Keratinocyte (primary cell): Measurements from ENCODE around the gene FIGN. TPM values are rescaled to one million over a fixed set of nuclear protein-coding genes. Genes with fewer than 3 reads are reported as not detected.

Experiments
- DNase-seq: peaks from one replicate; pipeline ENCODE4 v3.0.0-alpha.2; 2011; ENCODE audit warnings: low read depth, missing footprints, low spot score
- FAIRE-seq: peaks from 2 replicates; lab custom pipeline; 2011; peaks lifted over from hg19 to GRCh38; lab: Jason Lieb, UNC
- H2AFZ ChIP-seq: 2 replicates; pipeline ENCODE4 v1.6.0; 2012; ENCODE audit warnings: low read length, control low read depth, inconsistent platforms; ENCODE audit not compliant: control insufficient read depth
- H3K27ac ChIP-seq: 2 replicates; pipeline ENCODE4 v1.5.1; 2011; ENCODE audit warnings: low read length; ENCODE audit not compliant: control insufficient read depth, insufficient read depth
- H3K27me3 ChIP-seq: 3 replicates; pipeline ENCODE4 v1.6.0; 2011; ENCODE audit warnings: low read length; ENCODE audit not compliant: control insufficient read depth, insufficient read depth; ENCODE audit errors: extremely low read depth
- H3K36me3 ChIP-seq, 2 experiments: 2 replicates in 1 of 2; 3 replicates in 1 of 2; pipeline ENCODE4 v1.5.1; 2011; ENCODE audit warnings: low read length in 2 of 2, mild to moderate bottlenecking in 1 of 2; ENCODE audit not compliant: control insufficient read depth in 2 of 2, insufficient read depth in 2 of 2; ENCODE audit errors: extremely low read depth in 1 of 2
- H3K4me1 ChIP-seq: 3 replicates; pipeline ENCODE4 v1.5.1; 2011; ENCODE audit warnings: low read length; ENCODE audit not compliant: control insufficient read depth, insufficient read depth; ENCODE audit errors: extremely low read depth
- H3K4me2 ChIP-seq: 3 replicates; pipeline ENCODE4 v1.6.0; 2011; ENCODE audit warnings: low read depth, low read length; ENCODE audit not compliant: control insufficient read depth, insufficient read depth; ENCODE audit errors: extremely low read depth
- H3K4me3 ChIP-seq, 3 experiments: fragments of 200-600 bp in 1 of 3; sonication (generic) in 1 of 3; 2 replicates in 2 of 3; 3 replicates in 1 of 3; pipeline ENCODE4 v1.5.1; 2011 to 2016; ENCODE audit warnings: low read length in 3 of 3, mild to moderate bottlenecking in 3 of 3, control low read depth in 2 of 3, inconsistent platforms in 1 of 3, low read depth in 1 of 3, mixed read lengths in 1 of 3, mixed run types in 1 of 3, moderate library complexity in 1 of 3; ENCODE audit not compliant: control insufficient read depth in 2 of 3, insufficient read depth in 2 of 3; ENCODE audit errors: extremely low read depth in 1 of 3
- H3K79me2 ChIP-seq: 2 replicates; pipeline ENCODE4 v1.6.0; 2012; ENCODE audit warnings: low read length; ENCODE audit not compliant: control insufficient read depth, insufficient read depth
- H3K9ac ChIP-seq: 3 replicates; pipeline ENCODE4 v1.6.0; 2011; ENCODE audit warnings: low read length; ENCODE audit not compliant: control insufficient read depth, insufficient read depth; ENCODE audit errors: extremely low read depth
- H3K9me1 ChIP-seq: 3 replicates; pipeline ENCODE4 v1.6.0; 2011; ENCODE audit warnings: low read length; ENCODE audit not compliant: control insufficient read depth, insufficient read depth; ENCODE audit errors: extremely low read depth
- H3K9me3 ChIP-seq: 2 replicates; pipeline ENCODE4 v1.5.1; 2012; ENCODE audit warnings: low read depth, low read length; ENCODE audit not compliant: control insufficient read depth
- H4K20me1 ChIP-seq: 3 replicates; pipeline ENCODE4 v1.6.0; 2011; ENCODE audit warnings: low read length; ENCODE audit not compliant: control insufficient read depth, insufficient read depth; ENCODE audit errors: extremely low read depth
- EZH2 ChIP-seq: IDR thresholded peaks from one replicate; pipeline ENCODE4 v1.6.1; 2012; ENCODE audit warnings: inconsistent platforms, mild to moderate bottlenecking, low read length, moderate library complexity
- dilution Hi-C: fragments of 300-500 bp; cut with MboI; formaldehyde crosslinking; loops from one replicate; pipeline ENCODE4 v1.7.0; 2020; ENCODE audit warnings: low sequenced_read_pairs; ENCODE audit not compliant: extremely low pct_ligation_motif_present
- polyA plus RNA-seq, 5 experiments: library from polyadenylated mRNA; depleted of rRNA in 3 of 5; stranded (reverse) in 3 of 5; stranded (forward) in 1 of 5; unstranded in 1 of 5; fragments of >200 nt; gene quantifications; 1 replicate in 1 of 5; 2 replicates in 3 of 5; 3 replicates in 1 of 5; pipeline versions ENCODE4 v1.2.1 to v1.2.3, GENCODE V29; 2011 to 2012; ENCODE audit warnings: missing spikeins in 2 of 5, low read depth in 1 of 5, low replicate concordance in 1 of 5
- TF ChIP-seq, protein P1 (sequence below), 3 experiments: IDR thresholded peaks in 1 of 3; conservative IDR thresholded peaks in 1 of 3; optimal IDR thresholded peaks in 1 of 3; 2 replicates in 2 of 3; 3 replicates in 1 of 3; pipeline versions ENCODE3 to v1.5.1; 2011; ENCODE audit warnings: low read length in 3 of 3, mild to moderate bottlenecking in 3 of 3, moderate library complexity in 2 of 3, control low read depth in 1 of 3, inconsistent platforms in 1 of 3; ENCODE audit not compliant: insufficient read depth in 2 of 3; ENCODE audit errors: extremely low read depth in 1 of 3

FIGN gene
- polyA plus RNA-seq, 1 donor (not counting 4 experiments of a cell fraction or from before 2014, with no cell fraction given): 2.9 TPM

DNA sequence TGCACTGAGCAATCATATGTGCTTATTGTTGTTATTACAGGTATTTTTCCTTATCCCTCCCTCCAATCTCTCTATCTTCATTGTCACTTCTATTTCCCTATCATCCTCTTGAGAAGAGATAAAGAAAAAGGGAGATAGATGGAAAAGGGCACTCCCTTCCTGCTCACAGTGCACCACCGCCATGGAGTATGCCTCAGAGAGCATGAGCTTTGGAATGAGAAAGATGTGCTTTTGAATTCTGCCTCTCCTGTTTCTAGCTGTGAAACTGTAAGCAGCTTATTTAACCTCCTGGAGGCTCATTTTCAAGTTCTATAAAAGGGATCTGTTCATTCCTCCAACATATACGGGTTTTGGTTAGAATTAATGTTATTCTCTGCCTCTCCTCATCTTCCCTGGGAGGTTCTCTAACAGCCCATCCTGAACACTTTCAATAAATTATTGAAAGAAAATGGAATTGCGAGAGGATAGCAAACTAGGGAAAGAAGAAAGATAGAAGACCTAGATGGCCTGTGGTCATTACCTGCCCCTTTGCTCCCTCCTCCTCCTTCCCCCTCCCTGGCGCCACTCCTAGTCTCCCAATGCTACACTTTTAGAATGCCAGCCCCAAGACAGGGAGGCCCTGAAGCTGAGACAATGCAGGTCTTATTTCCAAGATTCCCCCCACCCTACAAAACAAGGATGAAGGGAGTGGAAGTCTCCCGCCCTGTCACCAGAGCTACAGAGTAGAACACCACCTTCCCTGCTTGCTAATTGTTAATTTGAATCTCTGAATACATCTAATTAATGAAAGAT lies 37.8 kb downstream of the FIGN start:
- Histone ChIP-seq H3K27ac (no peak overlapping the region), H3K4me1 (no peaks in the 10 kb centered on the region), H2AFZ (no peak overlapping the region), H3K27me3 (no peaks in the 10 kb centered on the region), H3K9ac (no peak overlapping the region), H3K4me2 (no peak overlapping the region), H3K9me3 (no peaks in the 10 kb centered on the region), H3K79me2 (no peaks in the 10 kb centered on the region), H3K36me3 (no peaks in the 10 kb centered on the region), H4K20me1 (no peaks in the 10 kb centered on the region), H3K9me1 (no peaks in the 10 kb centered on the region), H3K4me3 (no peak overlapping the region)
- TF ChIP-seq EZH2: no peak
- TF ChIP-seq, protein P1, sequence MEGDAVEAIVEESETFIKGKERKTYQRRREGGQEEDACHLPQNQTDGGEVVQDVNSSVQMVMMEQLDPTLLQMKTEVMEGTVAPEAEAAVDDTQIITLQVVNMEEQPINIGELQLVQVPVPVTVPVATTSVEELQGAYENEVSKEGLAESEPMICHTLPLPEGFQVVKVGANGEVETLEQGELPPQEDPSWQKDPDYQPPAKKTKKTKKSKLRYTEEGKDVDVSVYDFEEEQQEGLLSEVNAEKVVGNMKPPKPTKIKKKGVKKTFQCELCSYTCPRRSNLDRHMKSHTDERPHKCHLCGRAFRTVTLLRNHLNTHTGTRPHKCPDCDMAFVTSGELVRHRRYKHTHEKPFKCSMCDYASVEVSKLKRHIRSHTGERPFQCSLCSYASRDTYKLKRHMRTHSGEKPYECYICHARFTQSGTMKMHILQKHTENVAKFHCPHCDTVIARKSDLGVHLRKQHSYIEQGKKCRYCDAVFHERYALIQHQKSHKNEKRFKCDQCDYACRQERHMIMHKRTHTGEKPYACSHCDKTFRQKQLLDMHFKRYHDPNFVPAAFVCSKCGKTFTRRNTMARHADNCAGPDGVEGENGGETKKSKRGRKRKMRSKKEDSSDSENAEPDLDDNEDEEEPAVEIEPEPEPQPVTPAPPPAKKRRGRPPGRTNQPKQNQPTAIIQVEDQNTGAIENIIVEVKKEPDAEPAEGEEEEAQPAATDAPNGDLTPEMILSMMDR (optimal IDR thresholded peaks at IDR 0.05 in 1 of 3, IDR thresholded peaks at IDR 0.05 in 1 of 3, conservative IDR thresholded peaks at IDR 0.05 in 1 of 3; ENCODE audit: extremely low read depth in 1 of 3, insufficient read depth in 2 of 3, low read length in 3 of 3): no peak
- no peak for DNase-seq
- FAIRE-seq: no peak
- dilution Hi-C loops: no loop called here

DNA sequence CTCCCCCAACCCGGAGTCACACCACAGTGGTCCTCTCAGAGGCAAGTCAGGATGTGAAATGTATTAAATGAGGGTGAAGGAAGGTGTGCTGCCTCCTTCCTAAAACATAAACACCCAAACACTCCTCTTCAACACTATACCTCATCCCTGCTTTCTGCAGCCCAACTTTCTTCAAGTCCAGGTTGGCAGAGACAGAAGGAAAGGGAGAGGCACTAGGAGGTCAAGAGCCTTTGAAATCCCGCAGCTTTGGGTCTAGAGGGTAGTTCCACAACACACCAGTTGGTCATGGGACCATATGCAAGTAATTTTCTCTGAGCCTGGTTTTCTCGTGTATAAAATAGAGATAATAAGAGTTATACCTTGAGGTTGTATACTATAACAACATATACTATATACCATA lies 38.4 kb downstream of the FIGN start:
- Histone ChIP-seq H2AFZ (no peak overlapping the region), H3K4me3 (no peak overlapping the region), H4K20me1 (no peaks in the 10 kb centered on the region), H3K9me1 (no peaks in the 10 kb centered on the region), H3K27me3 (no peaks in the 10 kb centered on the region), H3K9me3 (no peaks in the 10 kb centered on the region), H3K4me1 (no peaks in the 10 kb centered on the region), H3K79me2 (no peaks in the 10 kb centered on the region), H3K4me2 (no peak overlapping the region), H3K9ac (no peak overlapping the region), H3K27ac (no peak overlapping the region), H3K36me3 (no peaks in the 10 kb centered on the region)
- no peak for TF ChIP-seq EZH2
- TF ChIP-seq, protein P1 (optimal IDR thresholded peaks at IDR 0.05 in 1 of 3, IDR thresholded peaks at IDR 0.05 in 1 of 3, conservative IDR thresholded peaks at IDR 0.05 in 1 of 3; ENCODE audit: extremely low read depth in 1 of 3, insufficient read depth in 2 of 3, low read length in 3 of 3): no peak
- FAIRE-seq (no peak), DNase-seq (no peak)
- dilution Hi-C loops: no loop called here
